Measurements from ENCODE around the gene FKBP4. TPM values are rescaled to one million over a fixed set of nuclear protein-coding genes. Genes with fewer than 3 reads are reported as not detected.

Gene FKBP4
- total and polyA plus RNA-seq, 2 donors (not counting 3 experiments of a cell fraction or from before 2014, with no cell fraction given) = 31.0 to 85.6 TPM

DNA sequence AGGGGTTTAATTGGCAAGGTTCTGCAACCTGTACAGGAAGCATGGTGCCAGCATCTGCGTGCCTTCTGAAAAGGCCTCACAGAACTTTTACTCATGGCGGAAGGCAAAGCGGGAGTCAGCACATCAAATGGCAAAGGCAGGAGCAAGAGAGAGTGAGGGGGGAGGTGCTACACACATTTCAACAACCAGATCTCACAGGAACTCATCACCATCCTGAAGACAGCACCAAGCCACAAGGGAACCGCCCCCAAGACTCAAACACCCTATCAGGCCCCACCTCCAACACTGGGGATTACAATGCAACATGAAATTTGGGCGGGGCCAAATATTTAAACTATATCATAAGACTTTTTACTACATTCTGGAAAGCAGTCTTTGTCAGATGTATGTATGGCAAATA is 38.0 kb upstream of the FKBP4 start:
- Histone ChIP-seq H2AFZ (ENCODE audit: low read depth, low read length) (no peak overlapping the region), H3K9me1 (replicated peaks; ENCODE audit: control insufficient read depth, extremely low read depth, insufficient read depth, low read length) (no peaks in the 10 kb centered on the region), H3K27ac (ENCODE audit: insufficient read depth, low read depth, low read length) (no peak overlapping the region), H3K79me2 (ENCODE audit: control insufficient read depth, insufficient read depth, low read length) (no peaks in the 10 kb centered on the region), H3K36me3 (ENCODE audit: control insufficient read depth in 2 of 2, extremely low read depth in 1 of 2, insufficient read depth in 2 of 2, low read length in 2 of 2) (no peaks in the 10 kb centered on the region), H3K9me3 (replicated peaks; ENCODE audit: control insufficient read depth, insufficient read depth, low read length) (no peaks in the 10 kb centered on the region), H3K4me2 (ENCODE audit: insufficient read depth, low read length) (no peak overlapping the region), H3K9ac (replicated peaks; ENCODE audit: extremely low read depth, insufficient read depth, low read length) (no peak overlapping the region), H4K20me1 (replicated peaks; ENCODE audit: control insufficient read depth, extremely low read depth, insufficient read depth, low read length) (no peaks in the 10 kb centered on the region), H3K4me1 (ENCODE audit: control insufficient read depth, extremely low read depth, insufficient read depth, low read length) (no peaks in the 10 kb centered on the region), H3K4me3 (replicated peaks in 1 of 3; ENCODE audit: insufficient read depth in 1 of 3, low read depth in 1 of 3, low read length in 3 of 3) (no peak overlapping the region), H3K27me3 (ENCODE audit: control insufficient read depth in 2 of 2, insufficient read depth in 2 of 2, low read length in 2 of 2) (peaks cover 0 to 5% of the 10 kb centered on the region in 2 experiments)
- no peak for DNase-seq (ENCODE audit: low read depth, low spot score)
- no peak for FAIRE-seq
- BruUV-seq (replicated peaks) = no TSS peak
- ChIA-PET CTCF (no interaction called here), POLR2A (no interaction called here)
- TF ChIP-seq MYC (IDR thresholded peaks at IDR 0.05; ENCODE audit: low read depth, low read length) = no peak
- no peak for TF ChIP-seq FOS (IDR thresholded peaks at IDR 0.05; ENCODE audit: borderline replicate concordance, insufficient read depth, low read length)
- TF ChIP-seq, protein P1, sequence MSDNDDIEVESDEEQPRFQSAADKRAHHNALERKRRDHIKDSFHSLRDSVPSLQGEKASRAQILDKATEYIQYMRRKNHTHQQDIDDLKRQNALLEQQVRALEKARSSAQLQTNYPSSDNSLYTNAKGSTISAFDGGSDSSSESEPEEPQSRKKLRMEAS (IDR thresholded peaks at IDR 0.05; ENCODE audit: insufficient read depth, insufficient read length) = no peak
- TF ChIP-seq EZH2 (IDR thresholded peaks at IDR 0.05; ENCODE audit: borderline replicate concordance, low read depth, low read length, severe bottlenecking) = no peak
- no peak for TF ChIP-seq POLR2A (IDR thresholded peaks at IDR 0.05; ENCODE audit: low read depth, low read length)
- TF ChIP-seq POLR2AphosphoS5 (IDR thresholded peaks at IDR 0.05; ENCODE audit: insufficient read depth, low read depth, low read length) = no peak
- no peak for TF ChIP-seq CTCF (IDR thresholded peaks at IDR 0.05; ENCODE audit: extremely low read depth in 1 of 2, insufficient read depth in 1 of 2, low read depth in 1 of 2, low read length in 2 of 2)
- TF ChIP-seq GATA2 (IDR thresholded peaks at IDR 0.05; ENCODE audit: insufficient read depth, insufficient read length, low read depth, low read length) = no peak
- no peak for TF ChIP-seq JUN (IDR thresholded peaks at IDR 0.05; ENCODE audit: borderline replicate concordance, insufficient read depth, insufficient read length, low read depth)
- dilution Hi-C loops (cut with MboI; ENCODE audit: extremely low pct_ligation_motif_present, low sequenced_read_pairs) = no loop called here
- intact Hi-C loops (cut with micrococcal nuclease) = no loop called here
